Measurements from ENCODE around the gene DNAH2.
A peak's percentile ranks its signal among the peaks of the same experiment; 100 is the strongest.

Gene DNAH2

DNA sequence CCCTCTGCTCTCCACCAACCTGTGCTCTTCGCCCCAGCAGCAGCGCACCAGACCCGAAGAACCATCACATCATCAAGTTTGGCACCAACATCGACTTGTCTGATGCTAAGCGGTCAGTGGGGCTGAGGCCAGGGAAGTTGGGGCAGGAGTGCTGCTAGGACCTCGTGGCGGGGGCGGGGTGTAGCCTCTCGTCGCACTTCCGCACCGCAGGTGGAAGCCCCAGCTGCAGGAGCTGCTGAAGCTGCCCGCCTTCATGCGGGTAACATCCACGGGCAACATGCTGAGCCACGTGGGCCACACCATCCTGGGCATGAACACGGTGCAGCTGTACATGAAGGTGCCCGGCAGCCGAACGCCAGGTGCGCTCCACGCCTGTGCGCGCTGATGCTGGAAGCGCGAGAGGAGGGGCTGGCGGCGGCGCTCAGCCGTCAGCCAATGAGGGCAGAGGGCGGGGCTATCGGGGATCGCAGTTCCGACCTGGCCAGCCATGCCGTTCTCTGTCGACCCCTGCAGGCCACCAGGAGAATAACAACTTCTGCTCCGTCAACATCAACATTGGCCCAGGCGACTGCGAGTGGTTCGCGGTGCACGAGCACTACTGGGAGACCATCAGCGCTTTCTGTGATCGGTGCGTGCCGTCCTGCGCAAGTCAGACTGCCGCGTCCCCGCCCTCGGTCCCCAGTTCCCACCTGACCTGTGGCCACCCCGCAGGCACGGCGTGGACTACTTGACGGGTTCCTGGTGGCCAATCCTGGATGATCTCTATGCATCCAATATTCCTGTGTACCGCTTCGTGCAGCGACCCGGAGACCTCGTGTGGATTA, 134.1 kb downstream of the DNAH2 start:
- POLR2A ChIA-PET, result interaction anchor here (1.5 kb wide), 1 partner anchor 165 kb away, joined by 5 read pairs; the partner anchor contains the start of gene TP53
- CTCF ChIA-PET, result interaction anchor here (1.3 to 1.5 kb wide), 2 partner anchors 17 to 26 kb away, joined by 4 read pairs; no protein-coding TSS in a partner anchor
- TF ChIP-seq L3MBTL2 (conservative IDR thresholded peaks at IDR 0.05) (0 out of 2 replicates have a peak, but pooled peaks have one; percentile 6), ZNF384 (IDR thresholded peaks at IDR 0.05) (no peak), BHLHE40 (IDR thresholded peaks at IDR 0.05; ENCODE audit: borderline replicate concordance) (no peak), ARNT (IDR thresholded peaks at IDR 0.05) (no peak), TARDBP (IDR thresholded peaks at IDR 0.05) (no peak), CTBP1 (IDR thresholded peaks at IDR 0.05; ENCODE audit: borderline replicate concordance) (no peak)
- DNase-seq (ENCODE audit: extremely low spot score), result peak; percentile 88

DNA sequence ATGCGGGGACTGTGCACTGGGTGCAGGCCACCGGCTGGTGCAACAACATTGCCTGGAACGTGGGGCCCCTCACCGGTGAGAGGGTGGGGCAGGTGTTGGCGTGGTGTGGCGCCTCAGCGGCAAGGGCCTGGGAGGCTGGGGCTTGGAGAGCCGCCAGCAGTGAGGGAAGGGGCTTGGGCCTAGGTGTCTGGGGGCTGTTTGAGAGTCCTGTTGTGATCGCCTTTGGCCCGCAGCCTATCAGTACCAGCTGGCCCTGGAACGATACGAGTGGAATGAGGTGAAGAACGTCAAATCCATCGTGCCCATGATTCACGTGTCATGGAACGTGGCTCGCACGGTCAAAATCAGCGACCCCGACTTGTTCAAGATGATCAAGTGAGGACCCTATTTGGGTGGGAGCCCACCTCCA, 134.7 kb downstream of the DNAH2 start:
- POLR2A ChIA-PET, result no interaction called here
- CTCF ChIA-PET, result no interaction called here

DNA sequence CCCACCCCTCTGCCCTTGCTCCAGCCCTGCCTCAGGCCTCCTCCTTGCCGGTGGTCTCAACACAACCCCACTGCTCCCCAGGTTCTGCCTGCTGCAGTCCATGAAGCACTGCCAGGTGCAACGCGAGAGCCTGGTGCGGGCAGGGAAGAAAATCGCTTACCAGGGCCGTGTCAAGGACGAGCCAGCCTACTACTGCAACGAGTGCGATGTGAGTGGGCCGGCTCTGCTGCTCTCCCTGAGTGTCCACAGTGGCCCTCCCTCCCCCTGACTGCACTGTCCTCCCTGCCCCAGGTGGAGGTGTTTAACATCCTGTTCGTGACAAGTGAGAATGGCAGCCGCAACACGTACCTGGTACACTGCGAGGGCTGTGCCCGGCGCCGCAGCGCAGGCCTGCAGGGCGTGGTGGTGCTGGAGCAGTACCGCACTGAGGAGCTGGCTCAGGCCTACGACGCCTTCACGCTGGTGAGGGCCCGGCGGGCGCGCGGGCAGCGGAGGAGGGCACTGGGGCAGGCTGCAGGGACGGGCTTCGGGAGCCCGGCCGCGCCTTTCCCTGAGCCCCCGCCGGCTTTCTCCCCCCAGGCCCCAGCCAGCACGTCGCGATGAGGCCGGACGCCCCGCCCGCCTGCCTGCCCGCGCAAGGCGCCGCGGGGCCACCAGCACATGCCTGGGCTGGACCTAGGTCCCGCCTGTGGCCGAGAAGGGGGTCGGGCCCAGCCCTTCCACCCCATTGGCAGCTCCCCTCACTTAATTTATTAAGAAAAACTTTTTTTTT, 135.6 kb downstream of the DNAH2 start:
- POLR2A ChIA-PET, result no interaction called here

More for the DNA sequence above, 134.7 kb downstream of the DNAH2 start:
- no peak for TF ChIP-seq ELF4 (IDR thresholded peaks at IDR 0.05)
- no peak for TF ChIP-seq NFRKB (IDR thresholded peaks at IDR 0.05)
- TF ChIP-seq FOXM1 (IDR thresholded peaks at IDR 0.05; ENCODE audit: borderline replicate concordance), result no peak
- TF ChIP-seq FOXK2 (IDR thresholded peaks at IDR 0.05), result no peak
- TF ChIP-seq LEF1 (IDR thresholded peaks at IDR 0.05; ENCODE audit: borderline replicate concordance), result no peak
- TF ChIP-seq BHLHE40 (IDR thresholded peaks at IDR 0.05; ENCODE audit: borderline replicate concordance), result no peak
- TF ChIP-seq HDGF (IDR thresholded peaks at IDR 0.05; ENCODE audit: borderline replicate concordance), result no peak
- TF ChIP-seq L3MBTL2 (conservative IDR thresholded peaks at IDR 0.05), result no peak
- TF ChIP-seq FOXA1 (IDR thresholded peaks at IDR 0.05), result no peak
- DNase-seq (ENCODE audit: extremely low spot score), result no peak

DNA sequence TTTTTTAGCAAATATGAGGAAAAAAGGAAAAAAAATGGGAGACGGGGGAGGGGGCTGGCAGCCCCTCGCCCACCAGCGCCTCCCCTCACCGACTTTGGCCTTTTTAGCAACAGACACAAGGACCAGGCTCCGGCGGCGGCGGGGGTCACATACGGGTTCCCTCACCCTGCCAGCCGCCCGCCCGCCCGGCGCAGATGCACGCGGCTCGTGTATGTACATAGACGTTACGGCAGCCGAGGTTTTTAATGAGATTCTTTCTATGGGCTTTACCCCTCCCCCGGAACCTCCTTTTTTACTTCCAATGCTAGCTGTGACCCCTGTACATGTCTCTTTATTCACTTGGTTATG, 136.1 kb downstream of the DNAH2 start:
- POLR2A ChIA-PET, result no interaction called here

More for the DNA sequence above, 135.6 kb downstream of the DNAH2 start:
- CTCF ChIA-PET, result no interaction called here
- TF ChIP-seq NFRKB (IDR thresholded peaks at IDR 0.05), result no peak
- no peak for DNase-seq (ENCODE audit: extremely low spot score)

DNA sequence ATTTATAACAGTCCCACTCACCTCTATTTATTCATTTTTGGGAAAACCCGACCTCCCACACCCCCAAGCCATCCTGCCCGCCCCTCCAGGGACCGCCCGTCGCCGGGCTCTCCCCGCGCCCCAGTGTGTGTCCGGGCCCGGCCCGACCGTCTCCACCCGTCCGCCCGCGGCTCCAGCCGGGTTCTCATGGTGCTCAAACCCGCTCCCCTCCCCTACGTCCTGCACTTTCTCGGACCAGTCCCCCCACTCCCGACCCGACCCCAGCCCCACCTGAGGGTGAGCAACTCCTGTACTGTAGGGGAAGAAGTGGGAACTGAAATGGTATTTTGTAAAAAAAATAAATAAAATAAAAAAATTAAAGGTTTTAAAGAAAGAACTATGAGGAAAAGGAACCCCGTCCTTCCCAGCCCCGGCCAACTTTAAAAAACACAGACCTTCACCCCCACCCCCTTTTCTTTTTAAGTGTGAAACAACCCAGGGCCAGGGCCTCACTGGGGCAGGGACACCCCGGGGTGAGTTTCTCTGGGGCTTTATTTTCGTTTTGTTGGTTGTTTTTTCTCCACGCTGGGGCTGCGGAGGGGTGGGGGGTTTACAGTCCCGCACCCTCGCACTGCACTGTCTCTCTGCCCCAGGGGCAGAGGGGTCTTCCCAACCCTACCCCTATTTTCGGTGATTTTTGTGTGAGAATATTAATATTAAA, 136.7 kb downstream of the DNAH2 start:
- CTCF ChIA-PET, result no interaction called here
- POLR2A ChIA-PET, result no interaction called here
- no peak for DNase-seq (ENCODE audit: extremely low spot score)
- no peak for TF ChIP-seq LEF1 (IDR thresholded peaks at IDR 0.05; ENCODE audit: borderline replicate concordance)

More for the DNA sequence above, 136.1 kb downstream of the DNAH2 start:
- no peak for DNase-seq (ENCODE audit: extremely low spot score)
- no peak for TF ChIP-seq FOXK2 (IDR thresholded peaks at IDR 0.05)
- TF ChIP-seq HDGF (IDR thresholded peaks at IDR 0.05; ENCODE audit: borderline replicate concordance), result no peak
- no peak for TF ChIP-seq LEF1 (IDR thresholded peaks at IDR 0.05; ENCODE audit: borderline replicate concordance)
- no peak for TF ChIP-seq ARNT (IDR thresholded peaks at IDR 0.05)
- no peak for TF ChIP-seq NFRKB (IDR thresholded peaks at IDR 0.05)
- TF ChIP-seq TARDBP (IDR thresholded peaks at IDR 0.05), result no peak
- no peak for TF ChIP-seq L3MBTL2 (conservative IDR thresholded peaks at IDR 0.05)
- TF ChIP-seq BHLHE40 (IDR thresholded peaks at IDR 0.05; ENCODE audit: borderline replicate concordance), result no peak
- TF ChIP-seq SUZ12 (IDR thresholded peaks at IDR 0.05), result no peak
- TF ChIP-seq, protein P1, sequence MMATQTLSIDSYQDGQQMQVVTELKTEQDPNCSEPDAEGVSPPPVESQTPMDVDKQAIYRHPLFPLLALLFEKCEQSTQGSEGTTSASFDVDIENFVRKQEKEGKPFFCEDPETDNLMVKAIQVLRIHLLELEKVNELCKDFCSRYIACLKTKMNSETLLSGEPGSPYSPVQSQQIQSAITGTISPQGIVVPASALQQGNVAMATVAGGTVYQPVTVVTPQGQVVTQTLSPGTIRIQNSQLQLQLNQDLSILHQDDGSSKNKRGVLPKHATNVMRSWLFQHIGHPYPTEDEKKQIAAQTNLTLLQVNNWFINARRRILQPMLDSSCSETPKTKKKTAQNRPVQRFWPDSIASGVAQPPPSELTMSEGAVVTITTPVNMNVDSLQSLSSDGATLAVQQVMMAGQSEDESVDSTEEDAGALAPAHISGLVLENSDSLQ (IDR thresholded peaks at IDR 0.05), result no peak
- TF ChIP-seq CTBP1 (IDR thresholded peaks at IDR 0.05; ENCODE audit: borderline replicate concordance), result no peak
- TF ChIP-seq ELF4 (IDR thresholded peaks at IDR 0.05), result no peak
- no peak for TF ChIP-seq ZNF384 (IDR thresholded peaks at IDR 0.05)
- CTCF ChIA-PET, result no interaction called here

DNA sequence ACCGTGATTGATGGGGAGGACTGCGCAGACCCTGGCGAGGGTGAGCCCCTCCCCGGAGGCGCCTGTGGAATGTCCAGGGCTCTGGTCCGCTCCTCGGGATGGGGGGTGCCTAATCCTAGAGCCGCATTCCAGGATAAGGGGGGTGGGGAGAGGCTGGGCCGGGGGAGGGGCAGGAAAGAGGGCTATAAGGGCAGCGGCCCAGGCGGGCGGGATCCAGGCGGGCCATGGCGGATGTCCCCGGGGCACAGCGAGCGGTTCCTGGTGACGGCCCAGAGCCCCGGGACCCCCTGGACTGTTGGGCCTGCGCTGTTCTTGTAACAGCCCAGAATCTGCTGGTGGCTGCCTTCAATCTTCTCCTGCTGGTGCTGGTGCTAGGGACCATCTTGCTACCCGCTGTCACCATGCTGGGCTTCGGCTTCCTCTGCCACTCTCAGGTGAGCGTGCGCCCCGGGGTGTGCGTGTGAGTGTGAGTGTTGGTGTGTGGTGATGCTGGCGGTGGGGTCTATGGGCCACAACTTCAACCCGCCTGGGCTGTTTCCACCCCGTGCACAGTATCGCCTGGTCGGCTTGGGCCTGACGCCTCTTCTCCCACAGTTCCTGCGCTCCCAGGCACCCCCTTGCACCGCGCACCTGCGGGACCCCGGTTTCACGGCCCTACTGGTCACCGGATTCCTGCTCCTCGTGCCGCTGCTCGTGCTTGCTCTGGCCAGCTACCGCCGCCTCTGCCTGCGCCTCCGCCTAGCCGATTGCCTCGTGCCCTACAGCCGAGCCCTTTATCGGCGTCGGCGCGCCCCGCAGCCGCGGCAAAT, 137.5 kb downstream of the DNAH2 start, which contains the start of gene TMEM88:
Gene TMEM88, plus strand, starts transcription at position 216 of the 809 bp plus-strand sequence. Its CDS starts 9 bp downstream, at position 225.
- TF ChIP-seq LEF1 (IDR thresholded peaks at IDR 0.05; ENCODE audit: borderline replicate concordance), result no peak
- no peak for TF ChIP-seq HDGF (IDR thresholded peaks at IDR 0.05; ENCODE audit: borderline replicate concordance)
- TF ChIP-seq ARNT (IDR thresholded peaks at IDR 0.05), result no peak
- no peak for TF ChIP-seq FOXM1 (IDR thresholded peaks at IDR 0.05; ENCODE audit: borderline replicate concordance)
- TF ChIP-seq, protein P1 (IDR thresholded peaks at IDR 0.05), result no peak
- TF ChIP-seq BHLHE40 (IDR thresholded peaks at IDR 0.05; ENCODE audit: borderline replicate concordance), result no peak
- TF ChIP-seq L3MBTL2 (conservative IDR thresholded peaks at IDR 0.05), result no peak
- no peak for TF ChIP-seq FOXA1 (IDR thresholded peaks at IDR 0.05)
- no peak for TF ChIP-seq ZNF384 (IDR thresholded peaks at IDR 0.05)
- TF ChIP-seq NFRKB (IDR thresholded peaks at IDR 0.05), result no peak
- no peak for TF ChIP-seq ELF4 (IDR thresholded peaks at IDR 0.05)
- no peak for TF ChIP-seq SP1 (IDR thresholded peaks at IDR 0.05)
- no peak for TF ChIP-seq FOXK2 (IDR thresholded peaks at IDR 0.05)
- no peak for TF ChIP-seq TARDBP (IDR thresholded peaks at IDR 0.05)
- TF ChIP-seq CTBP1 (IDR thresholded peaks at IDR 0.05; ENCODE audit: borderline replicate concordance), result no peak
- no peak for TF ChIP-seq SUZ12 (IDR thresholded peaks at IDR 0.05)
- ChIA-PET POLR2A (interaction anchor here (0.6 to 1.2 kb wide), 4 partner anchors 10 to 40 kb away, joined by 3 read pairs; no protein-coding TSS in a partner anchor), CTCF (interaction anchor here (0.7 kb wide), 1 partner anchor 32 kb away, joined by 3 read pairs; no protein-coding TSS in a partner anchor)
- DNase-seq (ENCODE audit: extremely low spot score), result no peak

Measured in HEK293T (cell line).